Activated T-cell treated with anti-CD3 and anti-CD28 coated beads for 24 hours (primary cell): ENCODE results near the gene CDK14.

ENCODE experiments used
- DNase-seq: peaks from one replicate; pipeline ENCODE4 v3.0.0-alpha.2; 2020; ENCODE audit warnings: low read depth

CDK14 gene

DNA sequence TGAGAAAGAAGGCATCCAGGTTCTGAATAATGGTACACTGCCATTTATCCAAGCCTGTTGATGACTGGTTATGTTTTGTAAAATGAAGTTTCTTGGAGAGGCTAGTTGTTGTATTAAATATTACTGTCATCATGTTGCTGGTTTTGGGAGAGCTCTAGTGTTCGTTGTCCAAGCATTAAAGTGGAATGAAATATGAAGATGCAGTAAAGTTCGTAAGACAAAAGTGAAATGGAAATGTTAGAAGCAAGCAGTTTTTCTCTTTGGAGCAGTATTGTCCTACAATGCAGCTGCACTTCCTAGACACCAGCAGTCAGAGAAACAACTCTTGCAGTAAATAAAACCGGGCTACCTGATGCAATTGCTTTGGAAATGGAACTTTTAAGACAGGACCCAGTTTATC lies 511.3 kb downstream of the CDK14 start:
- no peak for DNase-seq

DNA sequence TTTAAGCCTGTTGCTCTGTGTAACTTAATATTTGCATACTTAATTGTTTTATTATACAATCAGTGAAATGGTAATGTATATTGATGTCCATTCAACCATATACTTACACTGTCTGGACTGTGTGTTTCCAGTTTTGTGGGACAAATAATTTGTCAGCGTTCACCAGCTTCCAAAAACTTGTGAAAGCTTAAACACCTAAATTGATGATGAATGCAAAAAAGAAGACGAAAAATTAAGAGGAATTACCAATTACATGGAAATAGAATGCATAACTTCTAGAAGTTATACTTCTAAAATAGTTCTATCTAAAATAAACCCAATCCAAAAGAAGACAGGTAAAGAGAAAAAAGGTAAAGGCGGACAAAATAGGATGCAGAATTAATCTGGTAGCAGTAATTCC lies 513.1 kb downstream of the CDK14 start:
- DNase-seq, result no peak

DNA sequence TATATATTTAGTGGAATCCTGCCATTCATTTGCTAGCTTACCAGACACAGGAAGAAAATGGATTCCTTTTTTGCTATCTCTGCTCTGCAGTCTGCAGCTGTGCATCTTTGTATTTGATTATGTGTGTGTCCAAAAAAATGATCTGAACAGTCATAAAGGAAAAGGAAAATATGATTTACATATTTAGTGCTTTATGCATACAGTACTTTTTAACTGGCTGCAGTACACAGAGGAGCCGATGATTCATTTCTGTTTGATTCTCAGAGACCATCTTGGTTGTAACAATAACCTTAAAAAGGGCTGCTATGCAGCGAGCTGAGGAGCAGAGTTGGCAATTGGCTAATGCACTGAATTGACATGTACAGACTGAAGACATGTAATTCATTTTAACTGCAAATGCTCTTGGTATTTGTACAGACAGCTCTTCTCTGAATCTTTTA lies 516.8 kb downstream of the CDK14 start:
- DNase-seq, result no peak

DNA sequence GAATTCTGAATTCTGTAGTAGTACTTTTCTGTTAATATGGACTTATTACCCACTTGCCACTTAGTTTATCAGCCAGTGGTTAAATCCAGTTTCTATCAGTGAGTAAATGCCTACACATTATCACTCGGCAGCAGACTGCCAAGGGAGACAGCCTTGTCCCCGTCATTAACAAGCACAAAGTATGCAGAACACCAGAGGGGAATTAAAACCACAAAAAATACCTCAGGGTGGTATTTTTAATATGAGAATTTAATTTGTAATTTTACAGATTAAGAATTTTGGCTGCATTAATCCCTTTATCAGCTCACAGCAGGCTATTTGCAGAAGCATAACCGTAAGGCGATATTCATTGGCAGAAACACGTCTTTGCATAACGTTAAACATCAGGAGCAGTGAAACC lies 518.1 kb downstream of the CDK14 start:
- DNase-seq, result no peak

DNA sequence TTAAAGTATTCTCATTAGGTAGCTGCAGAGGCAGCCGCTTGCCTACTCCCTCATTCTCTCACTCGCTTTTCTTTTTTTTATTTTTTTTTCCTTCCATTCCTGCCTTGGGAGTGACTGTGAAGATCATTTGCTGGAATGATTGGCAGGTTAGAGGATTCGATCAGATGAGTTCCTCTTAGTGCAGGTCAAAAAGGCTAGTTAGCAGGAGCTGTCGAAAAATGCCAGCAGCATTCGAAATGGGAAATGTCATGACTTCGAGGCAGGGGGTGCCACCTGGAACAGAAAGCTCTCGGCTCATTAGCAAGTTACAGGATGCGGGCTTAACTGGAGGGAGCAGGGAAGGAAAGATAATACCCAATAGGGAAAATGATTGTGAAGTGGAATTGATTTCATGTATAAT lies 530.6 kb downstream of the CDK14 start:
- DNase-seq, result no peak

DNA sequence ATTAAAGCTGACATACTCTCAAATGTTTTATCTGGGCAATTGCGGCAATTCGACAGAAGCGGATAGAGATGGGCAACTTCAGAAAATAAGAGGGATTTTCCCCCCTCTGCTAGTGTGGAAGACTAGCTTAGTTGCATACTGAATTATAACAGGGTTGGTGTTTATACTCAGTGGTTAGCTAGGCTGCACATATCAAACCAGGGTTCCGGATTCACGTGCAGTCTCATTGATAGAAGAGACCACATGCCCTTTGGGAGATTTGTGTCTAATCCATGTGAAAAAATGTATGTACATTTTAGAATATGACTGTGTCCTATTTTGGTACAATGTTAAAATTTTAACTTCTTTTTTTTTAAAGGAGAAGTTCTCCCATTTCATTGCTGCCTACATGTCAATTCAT lies 531.2 kb downstream of the CDK14 start:
- no peak for DNase-seq

DNA sequence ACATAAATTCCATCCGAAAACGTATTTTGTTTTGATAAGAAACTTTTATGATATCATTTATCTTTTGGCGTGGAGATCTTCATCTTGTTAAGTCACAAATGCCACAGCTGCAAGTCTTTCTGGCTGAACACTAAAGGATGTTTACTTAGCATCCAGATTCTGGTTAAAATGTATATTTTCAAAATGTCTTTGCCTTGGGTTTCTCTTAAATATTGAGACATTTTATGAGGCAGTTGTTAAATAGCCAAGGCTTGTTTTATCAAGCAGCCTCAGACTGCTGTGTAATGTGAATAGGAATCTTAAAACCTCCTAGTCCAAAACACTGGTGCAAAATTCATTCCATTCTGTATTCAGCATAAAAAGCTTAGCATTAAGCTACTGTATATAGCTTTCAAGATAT lies 531.8 kb downstream of the CDK14 start:
- DNase-seq, result no peak

DNA sequence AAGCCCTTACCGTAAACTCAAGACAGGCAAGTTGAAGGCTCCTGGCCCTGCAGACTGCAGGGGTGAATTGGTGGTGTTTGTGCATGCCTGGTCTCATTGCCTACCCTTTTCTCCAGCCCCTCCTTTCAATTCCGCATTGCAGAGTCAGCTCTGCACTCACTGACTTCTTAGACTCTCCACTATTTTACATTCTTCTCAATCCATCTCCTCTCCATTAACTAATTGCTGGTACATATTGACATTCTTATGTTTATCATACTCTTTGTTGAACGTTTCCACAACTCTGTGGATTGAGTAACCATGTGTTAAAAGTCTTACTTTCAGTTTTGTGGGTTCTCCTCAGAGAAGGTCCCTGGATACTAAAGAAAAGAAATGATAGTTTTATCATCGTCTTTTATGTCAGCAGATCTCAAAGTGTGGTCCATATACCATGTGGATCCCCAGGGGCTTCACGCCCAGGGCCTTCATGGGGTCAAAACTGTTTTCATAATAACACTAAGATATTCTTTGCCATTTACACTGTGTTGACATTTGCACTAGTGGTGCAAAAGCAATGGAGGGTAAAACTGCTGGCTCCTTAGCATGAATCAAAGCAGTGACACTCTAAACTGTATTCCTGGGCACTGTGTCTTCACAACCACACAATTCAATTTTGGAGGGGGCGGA lies 532.7 kb downstream of the CDK14 start:
- DNase-seq, result no peak

DNA sequence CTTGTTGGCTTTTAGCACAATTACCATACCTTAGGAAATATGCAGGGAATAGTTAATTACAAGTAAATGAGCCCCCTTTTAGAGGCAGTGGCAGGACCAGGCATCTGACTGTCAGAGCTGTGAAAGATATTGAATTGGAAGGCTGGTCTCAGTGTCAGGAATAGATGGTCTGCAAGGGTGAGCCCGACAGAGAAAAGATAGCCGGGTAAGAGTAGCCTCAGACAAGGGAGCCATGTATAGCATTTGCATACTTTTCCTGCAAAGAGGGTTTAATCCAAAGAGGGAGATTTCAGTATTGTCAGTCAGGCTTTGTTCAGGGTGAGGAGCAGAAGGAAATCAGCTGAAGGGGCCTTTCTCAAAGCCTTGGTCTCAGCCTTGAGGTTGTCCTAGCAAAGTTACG lies 539.2 kb downstream of the CDK14 start:
- no peak for DNase-seq

DNA sequence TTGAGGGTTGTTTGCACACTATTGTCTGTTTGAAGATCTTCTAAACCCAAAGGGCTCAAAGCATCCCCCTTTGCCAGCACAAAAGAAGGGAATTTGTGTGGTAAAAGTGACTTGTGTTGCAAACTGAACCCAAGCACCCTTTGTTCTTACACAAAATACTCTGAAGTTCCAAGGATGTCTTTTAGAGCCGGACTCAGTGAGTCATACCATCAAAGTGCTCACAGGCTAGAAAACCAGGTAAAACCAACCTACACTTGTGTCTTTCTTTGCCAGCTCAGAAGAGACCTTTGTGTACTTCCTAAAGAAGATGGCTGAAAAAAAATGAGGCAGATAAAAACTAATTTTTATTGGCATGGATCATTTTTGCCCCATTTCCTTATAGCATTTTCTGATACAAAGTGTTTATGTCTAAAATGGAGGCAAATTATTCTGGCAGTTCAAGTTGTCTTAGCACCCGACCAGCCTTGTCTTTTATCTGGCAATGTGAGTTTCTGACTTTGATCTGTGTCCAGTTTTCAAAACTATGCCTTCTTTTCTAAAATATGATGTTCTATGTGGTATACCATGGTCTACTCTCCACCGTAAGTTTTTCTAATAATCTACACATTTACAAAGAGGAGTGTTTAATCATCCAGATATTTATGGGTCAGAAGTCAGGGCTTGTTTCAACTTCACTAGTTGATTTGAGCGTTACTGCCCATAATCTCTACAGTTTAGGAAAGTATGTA lies 539.7 kb downstream of the CDK14 start:
- no peak for DNase-seq

DNA sequence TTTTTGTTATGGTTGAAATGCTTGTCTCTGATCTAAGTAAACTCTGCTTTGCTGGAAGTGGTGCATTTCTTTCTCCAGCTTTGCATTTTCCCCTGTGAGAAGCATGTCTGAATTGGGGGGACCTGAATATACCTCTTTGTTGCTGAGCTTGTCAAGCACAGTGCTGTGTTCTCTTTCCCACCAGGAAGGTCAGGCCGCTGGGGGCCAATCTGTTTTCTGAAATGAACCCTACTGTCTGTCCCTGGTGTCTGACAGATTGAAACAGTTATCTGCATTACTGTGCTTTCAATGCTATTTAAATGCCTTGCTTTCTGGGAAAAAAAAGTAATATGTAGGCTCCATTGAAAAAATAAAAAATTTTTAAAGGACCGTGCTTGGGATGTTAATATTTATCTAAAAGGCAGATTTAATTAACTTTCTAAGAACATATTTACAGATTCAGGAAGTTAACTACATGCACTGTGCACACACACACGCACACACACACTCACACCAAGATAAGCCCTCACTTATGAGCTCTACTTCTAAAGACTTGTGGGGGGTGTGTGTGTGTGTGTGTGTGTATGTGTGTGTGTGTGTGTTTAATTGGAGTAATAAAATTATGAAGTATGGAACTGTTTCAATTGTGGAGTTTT lies 541.1 kb downstream of the CDK14 start:
- DNase-seq, result no peak

DNA sequence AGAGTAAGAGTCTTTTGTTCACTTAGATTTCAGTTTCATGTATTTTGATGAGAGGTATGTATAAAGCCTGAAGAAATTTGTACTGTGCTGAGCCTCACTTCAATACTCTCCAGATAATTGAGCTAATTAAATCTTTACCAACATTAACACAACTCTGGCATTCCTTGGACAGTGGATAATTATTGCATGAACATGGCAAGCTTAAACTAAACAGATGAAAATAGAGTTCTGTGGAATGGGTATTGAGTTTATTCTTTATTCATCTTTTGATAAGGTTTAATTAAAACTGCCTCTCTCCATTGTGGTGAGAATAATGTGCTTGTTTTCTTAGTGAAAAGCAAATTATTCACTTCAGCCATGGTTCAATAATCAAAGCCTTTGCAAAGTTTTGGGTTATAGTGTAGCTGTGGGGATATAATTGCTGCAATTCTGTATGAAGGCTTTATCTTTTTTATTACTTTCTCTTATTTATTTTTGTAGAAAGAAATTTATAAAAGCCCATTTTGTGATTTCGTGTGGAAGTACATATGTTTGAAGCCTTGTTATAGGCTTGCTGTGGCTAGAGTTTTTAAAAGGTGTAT lies 541.8 kb downstream of the CDK14 start:
- no peak for DNase-seq

DNA sequence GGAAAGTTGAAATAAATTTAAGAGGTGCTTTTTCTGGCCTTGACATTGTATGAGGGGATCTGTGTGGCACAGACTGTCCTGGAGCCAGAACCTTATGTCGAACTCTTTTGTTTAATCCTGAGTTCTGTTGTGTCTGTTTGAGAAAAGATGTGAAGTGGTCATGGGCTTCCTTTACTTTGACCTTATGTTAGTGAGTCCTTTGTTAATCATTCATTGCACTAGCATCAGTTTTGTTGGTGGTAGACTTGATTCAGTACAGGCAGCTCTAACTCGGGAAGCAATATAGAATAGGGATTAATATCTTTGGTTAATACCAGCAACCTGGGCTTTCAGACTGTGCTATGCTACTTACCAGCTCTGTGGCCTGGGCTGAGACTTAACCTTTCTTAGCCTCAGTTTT lies 544.2 kb downstream of the CDK14 start:
- no peak for DNase-seq

DNA sequence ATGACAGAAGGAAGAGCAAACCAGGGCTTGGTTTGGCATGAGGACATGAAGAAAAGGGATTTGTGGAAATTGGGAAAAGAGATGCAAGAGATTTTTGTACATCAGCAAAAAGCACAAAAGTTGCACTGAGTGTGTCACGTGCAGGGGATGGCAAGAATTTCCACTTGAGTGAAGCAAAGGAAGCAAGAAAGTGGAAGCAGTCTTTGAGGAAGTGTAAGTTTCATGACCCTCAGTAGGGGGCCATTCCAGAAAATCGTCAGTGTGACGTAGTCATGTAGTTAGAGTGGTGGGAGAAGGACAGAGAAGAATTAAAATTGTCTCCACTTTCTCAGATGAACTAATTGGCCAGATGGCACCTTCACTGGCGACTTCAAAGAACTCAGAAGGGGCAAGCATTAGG lies 544.9 kb downstream of the CDK14 start:
- DNase-seq, result no peak

DNA sequence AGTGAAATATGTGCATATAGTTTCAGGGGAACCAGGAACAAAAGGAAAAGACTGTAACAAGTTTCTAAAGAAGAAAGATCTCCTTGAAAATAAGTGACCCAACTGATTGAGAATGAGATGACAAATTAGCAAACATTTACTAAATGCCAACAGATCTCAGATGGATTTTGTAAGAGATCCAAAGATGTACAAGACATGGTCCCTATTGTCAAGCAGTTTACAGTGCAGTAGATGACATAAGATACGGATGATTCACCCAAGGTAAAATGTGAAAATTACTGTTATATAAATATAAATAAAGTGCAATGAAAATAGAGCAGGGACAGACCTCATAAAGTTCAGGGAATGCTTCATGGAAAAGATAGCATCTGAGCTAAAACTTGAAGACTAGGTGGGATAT lies 546.6 kb downstream of the CDK14 start:
- DNase-seq, result no peak

DNA sequence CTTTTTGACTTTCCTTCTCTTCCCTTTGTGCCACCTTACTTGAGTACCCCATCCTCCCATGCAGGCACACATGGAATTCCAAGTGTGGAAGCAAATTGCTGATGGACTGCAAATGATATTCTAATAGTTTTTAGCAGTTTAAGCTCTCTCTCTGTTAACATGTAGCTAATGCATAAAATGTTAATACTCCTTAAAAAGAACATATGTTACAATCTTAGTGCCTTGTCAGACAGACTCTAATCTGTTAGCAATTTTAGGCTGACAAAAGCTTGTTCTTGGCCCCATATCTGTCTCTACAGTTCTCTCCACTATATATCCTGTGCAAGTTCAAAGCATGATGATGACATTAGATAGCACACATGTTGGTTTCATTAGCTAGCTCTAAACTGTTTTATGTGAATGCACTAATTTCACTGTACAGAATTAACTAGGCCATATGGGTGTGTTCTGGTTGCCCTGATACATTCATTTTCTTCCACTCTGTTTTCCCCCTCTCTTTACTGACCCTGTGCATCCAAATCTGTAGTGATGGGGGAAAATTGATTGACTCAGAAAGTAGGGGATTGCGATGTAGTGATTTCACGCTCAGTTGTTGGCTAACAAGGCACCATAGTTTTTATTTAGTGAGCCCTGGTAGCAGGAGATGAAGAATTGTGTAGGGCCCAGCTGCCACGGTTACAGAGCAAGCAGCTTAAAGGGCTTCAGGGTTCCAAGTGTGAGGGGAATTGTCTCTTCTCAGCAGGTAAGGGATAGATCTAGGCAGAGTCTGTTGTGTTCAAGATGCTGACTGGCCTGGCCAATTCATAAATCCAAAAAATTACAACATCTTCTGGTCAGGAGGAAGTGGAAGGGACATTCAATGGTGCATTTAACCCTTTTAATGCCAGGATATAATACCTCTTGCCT lies 553.5 kb downstream of the CDK14 start:
- no peak for DNase-seq

DNA sequence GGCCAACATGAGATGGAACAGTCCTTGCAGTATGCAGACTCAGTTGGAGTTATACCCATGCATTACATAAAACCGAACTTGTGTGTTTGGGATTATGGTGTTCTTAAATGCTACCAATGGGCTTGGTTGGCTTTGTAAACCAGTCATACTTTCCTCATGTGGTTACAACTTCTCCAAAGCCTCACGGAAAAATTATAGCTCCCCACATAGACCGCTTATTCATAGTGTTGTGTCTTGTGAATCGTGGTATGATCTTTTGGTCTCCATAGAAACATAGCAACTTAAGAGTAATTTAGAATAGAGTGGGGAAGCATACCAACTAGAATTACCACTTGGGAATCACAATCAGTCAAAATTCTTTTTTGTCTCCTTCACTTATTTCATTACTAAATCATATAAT lies 555.8 kb downstream of the CDK14 start:
- DNase-seq, result no peak

DNA sequence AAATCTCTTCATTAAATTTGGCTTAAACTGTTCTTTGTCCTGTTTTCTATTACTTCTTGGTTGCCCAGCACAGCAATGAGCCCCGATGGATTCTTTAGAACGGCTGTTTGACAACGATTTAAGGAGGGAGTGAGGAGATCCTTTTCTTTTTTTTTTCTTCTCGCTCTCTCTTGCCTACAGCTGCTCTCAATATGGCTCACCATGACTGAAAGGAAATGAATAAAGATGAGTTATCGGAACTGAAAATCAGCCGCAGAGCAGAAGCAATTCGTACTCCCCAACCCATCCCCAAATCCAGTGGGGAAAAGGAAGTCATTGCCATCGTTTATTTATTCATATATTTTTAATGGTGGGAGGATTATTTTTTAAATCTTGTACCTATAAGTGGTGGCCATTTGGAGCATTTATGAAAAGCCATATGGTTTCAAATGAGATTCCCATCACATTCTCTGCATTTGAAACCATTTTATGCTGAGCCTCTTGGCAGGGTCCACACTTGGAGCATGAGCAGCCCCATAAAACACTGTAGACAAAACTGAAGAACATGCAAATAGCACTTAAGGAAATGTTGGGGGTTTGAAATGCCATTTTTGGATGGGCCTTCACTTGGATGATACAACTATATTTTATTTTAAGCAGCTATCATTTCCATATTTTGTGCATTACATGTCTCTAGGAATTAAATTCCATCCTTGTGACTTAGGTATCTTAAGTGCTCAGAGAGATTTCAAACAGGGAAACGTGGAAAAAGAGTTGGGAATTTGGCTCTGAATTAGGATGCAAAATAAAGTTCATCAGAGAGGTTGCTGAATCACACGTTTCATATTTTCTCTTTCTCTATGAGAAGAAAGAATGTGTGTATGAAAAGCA lies 560.4 kb downstream of the CDK14 start:
- DNase-seq, result no peak

DNA sequence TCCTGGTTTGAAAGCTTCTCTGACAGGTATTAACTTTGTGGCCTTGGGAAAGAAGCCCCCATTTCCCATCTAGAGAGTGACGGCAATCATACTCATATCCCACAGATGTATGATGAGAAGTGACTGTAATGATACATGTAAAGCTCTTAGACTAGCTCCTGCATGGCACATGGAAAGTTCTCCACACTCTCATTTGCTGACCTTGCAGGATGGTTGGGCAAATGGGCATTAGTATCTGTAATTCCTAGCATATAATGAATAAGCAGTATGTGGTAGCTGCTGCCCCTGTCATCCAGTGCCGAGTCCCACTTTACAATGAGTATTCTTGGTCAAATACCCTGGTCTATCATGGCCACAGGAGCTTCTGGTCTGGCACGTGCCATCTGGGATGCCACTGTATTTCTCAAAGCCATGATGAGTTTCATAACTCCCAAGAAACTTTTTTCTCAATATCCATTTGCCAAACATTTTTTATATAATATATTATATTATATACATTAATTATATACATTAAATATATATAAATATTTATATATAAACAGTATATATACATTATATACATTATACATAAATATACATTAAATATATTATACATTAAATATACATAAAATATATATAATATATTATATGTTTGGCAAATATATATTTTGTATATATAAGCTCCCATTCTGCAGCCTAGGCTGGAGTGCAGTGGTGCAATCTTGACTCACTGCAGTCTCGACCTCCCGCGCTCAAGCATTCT lies 561.6 kb downstream of the CDK14 start:
- DNase-seq, result no peak

DNA sequence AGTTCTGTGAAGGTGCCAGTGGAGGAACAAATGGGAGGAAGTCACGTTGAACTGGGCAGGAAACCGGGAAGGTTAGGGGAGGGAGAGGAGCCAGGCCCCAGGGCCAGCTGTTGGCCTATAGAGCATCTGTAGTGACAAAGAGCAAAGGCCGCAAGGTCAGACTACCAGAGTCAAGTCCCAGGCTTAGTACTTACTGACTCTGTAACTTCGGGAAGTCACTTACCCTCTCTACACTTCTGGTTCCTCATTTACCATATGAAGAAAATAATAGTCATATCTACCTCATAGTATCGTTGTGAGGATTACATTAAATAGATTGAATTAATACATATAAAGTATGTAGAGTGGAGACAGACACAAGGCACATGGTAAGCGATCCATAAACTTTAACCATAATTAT lies 566.3 kb downstream of the CDK14 start:
- no peak for DNase-seq
